Fibroblast of pulmonary artery (primary cell): ENCODE measurements around the gene PIGX.
"Not testable (repeated sequence)": the region's sequence is repeated elsewhere in the genome, so short reads cannot be mapped to it uniquely, and the experiment has no call there.

Experiments
- DNase-seq: peaks from one replicate; pipeline ENCODE4 v3.0.0-alpha.2; 2010; ENCODE audit warnings: low read depth
- H3K4me3 ChIP-seq: replicated peaks from 2 replicates; pipeline ENCODE4 v1.5.1; 2011; ENCODE audit warnings: low read depth, mild to moderate bottlenecking, control low read depth, low read length, moderate library complexity
- CTCF ChIP-seq: IDR thresholded peaks from 2 replicates; pipeline ENCODE4 v1.5.1; 2011; ENCODE audit warnings: mild to moderate bottlenecking, control low read depth, low read length, inconsistent platforms; ENCODE audit errors: missing control alignments

Gene PIGX

GRCh38 chr3:196706327-196706726 is 5.8 kb upstream of the PIGX start:
- H3K4me3 ChIP-seq, result no peak overlapping the region
- DNase-seq, result no peak
- no peak for TF ChIP-seq CTCF

GRCh38 chr3:196706731-196707130 is 5.4 kb upstream of the PIGX start:
- no peak for TF ChIP-seq CTCF
- H3K4me3 ChIP-seq, result no peak overlapping the region
- no peak for DNase-seq

- H3K4me3 ChIP-seq, result no peak overlapping the region
- DNase-seq, result no peak
These were observed 4.6 kb upstream of the PIGX start for GRCh38 chr3:196707566-196707965.

GRCh38 chr3:196708467-196708866 is 3.7 kb upstream of the PIGX start:
- TF ChIP-seq CTCF, result no peak
- no peak overlapping the region for H3K4me3 ChIP-seq

More at GRCh38 chr3:196707566-196707965, 4.6 kb upstream of the PIGX start:
- TF ChIP-seq CTCF, result no peak

GRCh38 chr3:196712514-196713413 is 587 bp downstream of the PIGX start:
- DNase-seq, result peak; percentile 63
- peak overlapping the region; percentile 92 for H3K4me3 ChIP-seq
- TF ChIP-seq CTCF, result no peak

More at GRCh38 chr3:196708467-196708866, 3.7 kb upstream of the PIGX start:
- peak; percentile 53 for DNase-seq

- not testable (repeated sequence) for DNase-seq, H3K4me3 ChIP-seq
These were observed 5.0 kb downstream of the PIGX start for GRCh38 chr3:196717162-196717561.

GRCh38 chr3:196721097-196721496 is 8.9 kb downstream of the PIGX start:
- H3K4me3 ChIP-seq, result no peak overlapping the region
- DNase-seq, result no peak

More at GRCh38 chr3:196721097-196721496, 8.9 kb downstream of the PIGX start:
- TF ChIP-seq CTCF, result no peak
